HG03457 (cell line): ENCODE data around the gene NIFK.
"Not testable (repeated sequence)": the region's sequence is repeated elsewhere in the genome, so short reads cannot be mapped to it uniquely, and the experiment has no call there.

Source experiments
- ATAC-seq: cut with Tn5 transposase; IDR thresholded peaks from one replicate; pipeline ENCODE4 v1.9.1; 2021; ENCODE audit warnings: moderate number of reproducible peaks; ENCODE audit not compliant: unreplicated experiment

The NIFK gene

GRCh38 chr2:121734544-121734943 is 2.1 kb downstream of the NIFK start:
- ATAC-seq, result not testable (repeated sequence)

- ATAC-seq, result no peak
Measured at GRCh38 chr2:121731366-121731765, 5.3 kb downstream of the NIFK start.

GRCh38 chr2:121727950-121728349 is 8.7 kb downstream of the NIFK start:
- ATAC-seq, result no peak

GRCh38 chr2:121727332-121727731 is 9.3 kb downstream of the NIFK start:
- ATAC-seq, result no peak

- no peak for ATAC-seq
Measured at GRCh38 chr2:121723316-121723715, 13.4 kb downstream of the NIFK start.

GRCh38 chr2:121722479-121722878 is 14.2 kb downstream of the NIFK start:
- no peak for ATAC-seq

- no peak for ATAC-seq
Measured at GRCh38 chr2:121721926-121722325, 14.7 kb downstream of the NIFK start.

GRCh38 chr2:121717529-121717928 is 19.1 kb downstream of the NIFK start:
- ATAC-seq, result no peak

GRCh38 chr2:121716126-121716525 is 20.5 kb downstream of the NIFK start:
- no peak for ATAC-seq

GRCh38 chr2:121711481-121711880 is 25.2 kb downstream of the NIFK start:
- not testable (repeated sequence) for ATAC-seq

- ATAC-seq, result no peak
Measured at GRCh38 chr2:121710470-121711170, 26.1 kb downstream of the NIFK start.

- no peak for ATAC-seq
Measured at GRCh38 chr2:121709776-121710469, 26.8 kb downstream of the NIFK start.

- no peak for ATAC-seq
Measured at GRCh38 chr2:121707920-121708361, 28.7 kb downstream of the NIFK start.

GRCh38 chr2:121707344-121707919 is 29.2 kb downstream of the NIFK start:
- ATAC-seq, result no peak

- no peak for ATAC-seq
Measured at GRCh38 chr2:121705958-121706357, 30.7 kb downstream of the NIFK start.

GRCh38 chr2:121705390-121705789 is 31.3 kb downstream of the NIFK start:
- ATAC-seq, result no peak

- not testable (repeated sequence) for ATAC-seq
Measured at GRCh38 chr2:121701761-121702160, 34.9 kb downstream of the NIFK start.

GRCh38 chr2:121699421-121700333 is 37.0 kb downstream of the NIFK start:
- peak; percentile 99 for ATAC-seq

- ATAC-seq, result no peak
Measured at GRCh38 chr2:121698318-121698930, 38.3 kb downstream of the NIFK start.

GRCh38 chr2:121697108-121697631 is 39.5 kb downstream of the NIFK start:
- ATAC-seq, result no peak
